ENCODE data around the gene MDFIC. TPM values are rescaled to one million over a fixed set of nuclear protein-coding genes. Genes with fewer than 3 reads are reported as not detected.

The MDFIC gene
- polyA plus RNA-seq, 1 of the 3 experiments (the other 2 are of a cell fraction), result 2.8 TPM

GRCh38 chr7:115042596-115042995 lies 120.7 kb downstream of the MDFIC start:
- H3K4me2 ChIP-seq, result no peak overlapping the region
- H3F3A ChIP-seq (replicated peaks; ENCODE audit: insufficient read depth), result no peaks in the 10 kb centered on the region
- 0% methylated on average over 2 of the region's 2 CpGs for WGBS (ENCODE audit: low lambda C conversion rate)
- H2AFZ ChIP-seq (ENCODE audit: low read depth), result no peak overlapping the region
- no peak overlapping the region for H3K4me3 ChIP-seq (ENCODE audit: low read depth in 2 of 2, low read length in 1 of 2)
- no peak overlapping the region for H3K27ac ChIP-seq (ENCODE audit: low read depth in 2 of 2, low read length in 1 of 2)
- H3K4me1 ChIP-seq (ENCODE audit: control insufficient read depth in 1 of 2, insufficient read depth in 2 of 2, low read depth in 1 of 2, low read length in 1 of 2), result no peaks in the 10 kb centered on the region
- CTCF ChIA-PET, result no interaction called here
- H3K9ac ChIP-seq, result no peak overlapping the region
- POLR2A ChIA-PET, result no interaction called here
- DNase-seq, result no peak
- H3K27me3 ChIP-seq (ENCODE audit: insufficient read depth), result peaks cover 5% of the 10 kb centered on the region; the same call in 1 of the 2 replicates
- H3K36me3 ChIP-seq (replicated peaks in 1 of 2; ENCODE audit: control insufficient read depth in 1 of 2, insufficient read depth in 2 of 2, low read length in 1 of 2), result no peaks in the 10 kb centered on the region
- no peaks in the 10 kb centered on the region for H3K79me2 ChIP-seq (ENCODE audit: insufficient read depth)
- 0 out of 2 replicates have a peak, but pooled peaks cover 4% of the 10 kb centered on the region for H3K9me2 ChIP-seq
- TF ChIP-seq FOSL2 (IDR thresholded peaks at IDR 0.05; ENCODE audit: borderline replicate concordance, low read depth) (no peak), ELF1 (IDR thresholded peaks at IDR 0.05) (no peak), RXRA (IDR thresholded peaks at IDR 0.05; ENCODE audit: borderline replicate concordance, low read depth) (no peak), SIN3A (IDR thresholded peaks at IDR 0.05; ENCODE audit: borderline replicate concordance, low read depth, low read length) (no peak), JUND (IDR thresholded peaks at IDR 0.05) (no peak), SMC3 (IDR thresholded peaks at IDR 0.05; ENCODE audit: low read depth, low read length) (no peak), PBX3 (IDR thresholded peaks at IDR 0.05) (no peak), CTCF (IDR thresholded peaks at IDR 0.05) (no peak), EZH2phosphoT487 (IDR thresholded peaks at IDR 0.05; ENCODE audit: borderline replicate concordance, low read depth) (no peak), TEAD4 (IDR thresholded peaks at IDR 0.05; ENCODE audit: borderline replicate concordance, insufficient read depth) (no peak), IRF3 (IDR thresholded peaks at IDR 0.05; ENCODE audit: low read depth, low read length) (no peak), REST (IDR thresholded peaks at IDR 0.05; ENCODE audit: low read depth, low read length) (no peak)
- H3K9me3 ChIP-seq, result no peaks in the 10 kb centered on the region
- no peaks in the 10 kb centered on the region for H4K20me1 ChIP-seq (ENCODE audit: insufficient read depth)
